DMS153 treated with DMSO at 0.1 percent for 48 hours (cell line): ENCODE results near the gene SCPEP1.
"Not testable (repeated sequence)": the region's sequence is repeated elsewhere in the genome, so short reads cannot be mapped to it uniquely, and the experiment has no call there.

Experiments used
- DNase-seq: peaks from one replicate; lab custom pipeline; 2025; ENCODE audit not compliant: unreplicated experiment; lab: John Stamatoyannopoulos, UW

SCPEP1 gene, protein sequence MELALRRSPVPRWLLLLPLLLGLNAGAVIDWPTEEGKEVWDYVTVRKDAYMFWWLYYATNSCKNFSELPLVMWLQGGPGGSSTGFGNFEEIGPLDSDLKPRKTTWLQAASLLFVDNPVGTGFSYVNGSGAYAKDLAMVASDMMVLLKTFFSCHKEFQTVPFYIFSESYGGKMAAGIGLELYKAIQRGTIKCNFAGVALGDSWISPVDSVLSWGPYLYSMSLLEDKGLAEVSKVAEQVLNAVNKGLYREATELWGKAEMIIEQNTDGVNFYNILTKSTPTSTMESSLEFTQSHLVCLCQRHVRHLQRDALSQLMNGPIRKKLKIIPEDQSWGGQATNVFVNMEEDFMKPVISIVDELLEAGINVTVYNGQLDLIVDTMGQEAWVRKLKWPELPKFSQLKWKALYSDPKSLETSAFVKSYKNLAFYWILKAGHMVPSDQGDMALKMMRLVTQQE

DNA sequence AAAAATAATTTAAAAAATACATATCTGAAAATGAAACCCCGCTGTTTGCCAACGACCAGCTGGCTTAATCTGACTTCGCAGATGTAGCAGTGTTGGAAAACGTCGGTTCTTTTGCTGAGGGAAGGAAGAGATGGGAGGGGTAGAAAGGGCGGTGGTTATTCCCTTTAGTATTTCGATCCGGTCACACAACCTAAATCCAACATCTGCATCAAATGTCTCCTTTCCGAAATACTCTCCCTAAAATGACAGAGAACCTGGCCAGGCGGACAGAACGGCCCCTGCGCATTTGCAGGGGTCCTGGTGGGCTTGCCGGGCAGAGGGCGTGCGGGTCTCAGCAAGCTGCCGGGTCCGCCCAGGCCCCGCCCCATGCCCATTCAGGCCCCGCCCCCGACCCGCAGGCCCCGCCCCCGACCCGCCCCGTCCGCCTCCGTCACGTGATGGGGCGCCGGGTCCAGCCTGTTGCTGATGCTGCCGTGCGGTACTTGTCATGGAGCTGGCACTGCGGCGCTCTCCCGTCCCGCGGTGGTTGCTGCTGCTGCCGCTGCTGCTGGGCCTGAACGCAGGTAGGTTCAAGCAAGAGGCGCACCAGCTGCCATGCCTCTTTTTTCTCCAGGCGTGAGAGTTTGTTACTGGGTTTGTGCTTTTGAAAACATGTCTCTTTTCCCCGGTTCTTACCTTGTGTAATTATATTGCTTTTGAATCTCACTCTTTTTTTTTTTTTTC, at the start of gene SCPEP1:
Gene SCPEP1 (plus strand): TSS at position 459 of the 723 bp plus-strand sequence. CDS start 29 bp downstream, at position 488.
- DNase-seq, result peak; percentile 65

DNA sequence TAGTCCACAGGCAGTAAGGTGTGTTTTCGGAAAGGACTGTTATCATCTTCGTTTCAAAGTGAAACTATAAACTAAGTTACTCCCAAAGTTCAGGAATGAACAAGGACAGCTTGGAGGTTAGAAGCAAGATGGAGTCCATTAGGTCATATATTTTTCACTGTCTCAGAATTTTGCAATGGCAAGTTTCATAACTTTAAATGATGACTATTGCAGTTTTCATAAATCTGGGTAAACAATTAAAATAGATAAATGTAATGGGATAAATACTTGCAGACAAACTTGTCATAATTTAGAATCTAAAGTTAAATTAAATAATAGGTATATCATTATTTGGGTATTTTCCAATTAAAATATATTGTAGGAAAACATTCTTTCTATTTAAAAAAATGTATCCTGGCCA, 49.3 kb upstream of the SCPEP1 start:
- DNase-seq, result no peak

DNA sequence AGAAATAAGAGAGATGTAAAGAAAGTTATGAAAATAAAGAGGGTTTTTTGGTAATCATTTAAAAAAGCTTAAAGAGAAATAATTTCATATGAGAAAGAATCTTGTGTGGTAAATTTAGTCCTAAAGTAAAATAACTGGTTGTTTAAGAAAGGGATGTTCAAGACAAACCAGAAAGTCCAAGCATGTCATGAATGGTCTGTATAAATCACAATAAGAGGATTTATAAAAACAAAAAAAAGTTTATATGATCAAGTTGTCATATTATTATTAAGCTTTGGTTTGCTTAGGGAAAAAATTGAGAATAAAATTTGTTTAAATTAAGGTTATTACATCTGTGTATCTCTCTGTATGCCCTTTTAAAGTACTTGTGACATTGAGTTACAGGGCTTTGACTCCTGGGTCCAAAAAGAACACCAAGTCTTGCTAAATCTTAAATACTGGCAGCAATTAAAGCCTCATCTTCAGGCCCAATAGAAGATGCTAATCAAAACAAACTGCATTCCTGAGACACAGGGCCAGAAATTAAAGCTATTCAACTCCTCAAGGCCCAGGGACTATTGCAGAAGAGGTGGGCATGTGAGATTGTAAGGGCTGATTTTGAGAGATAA, 48.5 kb upstream of the SCPEP1 start:
- no peak for DNase-seq

DNA sequence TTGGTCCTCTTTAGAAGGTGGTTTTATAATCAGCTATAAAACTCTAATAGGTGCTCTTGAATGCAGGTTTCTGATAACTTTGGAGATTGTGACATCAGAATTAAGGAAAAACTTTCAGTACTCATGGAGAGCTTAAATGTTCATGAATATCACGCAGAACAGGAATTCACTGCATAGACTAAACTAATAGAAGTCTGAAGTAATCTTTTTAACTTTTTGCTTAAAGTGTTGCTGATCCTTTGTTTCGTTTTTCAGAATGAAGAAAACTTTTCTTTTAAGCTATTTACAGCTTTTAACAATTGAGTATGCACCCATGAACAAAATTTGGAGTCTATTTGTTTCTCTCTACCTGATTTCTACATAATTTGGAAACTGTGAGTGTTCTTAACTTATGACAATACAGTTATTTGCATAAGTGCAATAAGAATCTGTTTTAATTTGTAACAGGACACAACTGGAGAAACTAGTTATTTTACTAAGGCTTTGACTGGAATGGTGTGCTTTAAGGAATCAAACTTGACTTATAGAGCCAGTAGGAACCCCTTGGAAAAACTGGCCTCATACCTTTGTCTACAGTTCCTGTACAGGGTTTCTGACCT, 47.1 kb upstream of the SCPEP1 start:
- DNase-seq, result no peak

DNA sequence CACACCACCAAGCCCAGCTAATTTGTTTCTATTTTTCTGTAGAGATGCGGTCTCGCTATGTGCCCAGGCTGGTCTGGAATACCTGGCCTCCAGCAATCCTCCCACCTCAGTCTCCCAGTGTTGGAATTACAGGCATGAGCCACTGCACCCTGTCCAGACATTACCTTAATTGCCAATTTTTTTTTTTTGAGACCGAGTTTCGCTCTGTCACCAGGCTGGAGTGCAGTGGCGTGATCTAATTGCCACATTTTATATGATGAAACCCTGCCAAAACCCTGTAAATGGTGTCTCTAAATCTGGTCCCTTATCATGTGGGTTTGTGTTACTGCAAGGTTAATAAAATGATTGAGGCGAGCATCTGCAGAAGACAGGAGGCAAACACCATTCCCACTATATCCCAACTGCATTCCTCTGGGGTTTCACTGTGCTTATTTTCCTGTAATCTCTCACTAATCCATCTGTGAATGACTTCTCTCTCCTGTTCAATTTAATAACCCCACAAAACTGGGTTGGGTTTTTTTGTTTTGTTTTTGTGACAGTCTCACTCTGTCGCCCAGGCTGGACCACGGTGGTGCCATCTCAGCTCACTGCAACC, 44.7 kb upstream of the SCPEP1 start:
- no peak for DNase-seq

DNA sequence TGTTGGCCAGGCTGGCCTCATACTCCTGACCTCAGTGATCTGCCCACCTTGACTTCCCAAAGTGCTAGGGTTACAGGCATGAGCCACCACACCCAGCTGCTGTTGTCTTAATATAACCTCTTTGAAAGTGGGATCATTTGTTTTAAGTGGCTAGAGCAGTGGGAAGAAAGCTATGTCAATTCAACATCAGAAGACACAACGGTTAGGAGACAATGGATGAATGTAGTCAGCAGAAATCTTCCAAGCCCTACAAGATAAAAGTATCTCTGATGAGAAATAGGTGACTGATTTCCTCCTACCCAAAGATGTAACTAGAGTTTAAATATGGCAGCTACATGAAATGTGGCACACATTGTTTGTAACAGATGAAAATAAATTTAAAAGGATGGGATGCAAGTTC, 44.1 kb upstream of the SCPEP1 start:
- DNase-seq, result no peak

DNA sequence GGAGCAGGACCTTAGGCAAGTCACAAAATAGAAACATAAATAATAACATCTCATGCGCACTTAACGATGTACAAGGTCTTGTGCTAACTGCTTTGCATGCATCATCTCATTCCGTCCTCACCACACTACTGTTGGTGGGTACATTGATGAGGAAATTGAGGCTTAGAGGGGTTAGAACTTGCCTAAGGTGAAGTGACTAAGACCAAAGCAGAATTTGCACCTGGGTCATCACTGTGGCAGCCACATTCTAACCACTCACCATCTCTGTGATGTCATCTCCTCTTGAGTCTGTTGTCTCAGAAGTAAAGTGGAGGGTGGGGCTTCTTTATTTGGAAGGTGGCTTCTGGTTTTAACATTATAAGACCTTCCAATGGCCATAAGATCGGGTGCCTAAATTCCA, 43.7 kb upstream of the SCPEP1 start:
- DNase-seq, result no peak

DNA sequence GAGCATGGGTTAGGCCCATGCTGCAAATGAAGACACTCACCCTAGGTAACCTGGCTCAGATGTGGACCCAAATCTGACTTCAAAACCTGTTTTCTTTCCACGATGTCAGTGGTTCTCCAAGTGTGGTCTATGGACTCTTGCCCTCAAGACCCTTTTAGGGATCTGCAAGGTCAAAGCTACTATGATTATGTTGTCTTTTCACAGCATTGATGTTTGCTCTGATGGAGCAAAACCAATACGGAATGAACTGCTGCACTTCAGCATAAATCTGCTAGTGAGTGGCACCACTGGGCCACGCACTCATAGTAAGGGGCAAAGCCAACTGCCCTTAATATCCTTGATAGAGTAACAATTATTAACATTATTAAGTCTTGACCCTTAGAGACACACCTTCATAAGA, 42.5 kb upstream of the SCPEP1 start:
- DNase-seq, result no peak

DNA sequence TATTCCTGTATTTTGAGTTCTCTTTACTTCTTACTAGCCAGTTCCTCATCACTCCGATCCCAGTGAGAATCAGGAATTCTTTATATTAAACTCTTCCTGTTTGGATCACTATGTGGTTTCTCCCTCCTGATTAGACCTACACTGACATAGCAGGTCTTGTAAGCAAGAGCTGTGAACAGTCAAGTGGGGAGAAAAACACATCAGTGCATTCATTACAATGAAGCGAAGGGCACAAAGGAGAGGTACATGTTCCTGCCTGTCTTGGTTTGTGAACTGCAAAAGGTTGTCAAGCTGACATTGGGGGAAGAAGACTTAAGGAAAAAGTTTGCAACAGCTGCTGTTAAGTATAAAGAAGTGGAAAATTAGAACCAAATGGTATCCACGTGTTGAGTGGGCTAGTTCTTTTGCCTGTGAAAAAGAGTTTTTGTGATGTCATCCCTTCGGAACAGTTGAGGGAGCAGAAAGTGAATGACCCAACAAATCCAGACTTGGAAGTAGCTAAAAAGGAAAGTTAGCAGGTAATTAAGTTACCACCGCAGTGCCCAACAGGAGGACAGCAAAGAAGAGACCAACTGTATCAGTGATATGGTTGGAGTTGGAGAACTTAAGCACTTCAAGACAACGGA, 41.1 kb upstream of the SCPEP1 start:
- no peak for DNase-seq

DNA sequence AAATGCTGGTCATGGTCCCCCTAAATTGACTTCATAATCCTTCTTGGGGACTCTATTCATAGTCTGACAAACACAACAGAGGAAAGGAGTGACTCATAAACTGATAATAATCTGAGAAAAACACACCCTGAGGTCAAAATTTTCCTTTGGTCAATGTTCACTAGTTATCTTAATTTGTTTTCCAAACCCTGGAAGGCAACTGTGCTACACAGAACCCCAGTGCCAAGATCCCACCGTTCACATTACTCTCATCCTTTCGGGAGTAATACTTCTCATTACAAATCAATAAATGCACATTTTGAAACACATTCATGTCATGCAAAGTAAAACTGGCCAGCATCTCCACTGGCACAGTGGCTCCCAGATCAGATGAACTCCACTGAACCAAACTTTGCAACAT, 40.2 kb upstream of the SCPEP1 start:
- DNase-seq, result no peak

DNA sequence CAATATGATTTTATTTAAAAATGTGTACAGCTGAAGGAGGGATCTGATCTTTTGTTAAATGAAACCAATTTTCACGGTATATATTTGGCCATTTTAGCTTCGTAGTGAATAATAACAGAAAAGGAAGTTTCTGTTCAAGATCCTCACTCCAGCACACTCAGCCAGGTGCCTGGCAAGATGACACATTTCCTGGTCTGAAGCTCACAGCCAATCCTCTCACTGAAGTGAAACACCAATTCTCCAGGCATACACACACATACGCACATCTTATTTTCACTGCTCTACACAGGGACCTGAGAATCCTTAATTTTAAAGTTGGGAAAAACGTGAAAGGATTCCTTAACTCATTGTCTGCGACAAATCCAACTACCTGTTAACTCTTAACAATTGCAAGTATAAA, 39.7 kb upstream of the SCPEP1 start:
- not testable (repeated sequence) for DNase-seq

DNA sequence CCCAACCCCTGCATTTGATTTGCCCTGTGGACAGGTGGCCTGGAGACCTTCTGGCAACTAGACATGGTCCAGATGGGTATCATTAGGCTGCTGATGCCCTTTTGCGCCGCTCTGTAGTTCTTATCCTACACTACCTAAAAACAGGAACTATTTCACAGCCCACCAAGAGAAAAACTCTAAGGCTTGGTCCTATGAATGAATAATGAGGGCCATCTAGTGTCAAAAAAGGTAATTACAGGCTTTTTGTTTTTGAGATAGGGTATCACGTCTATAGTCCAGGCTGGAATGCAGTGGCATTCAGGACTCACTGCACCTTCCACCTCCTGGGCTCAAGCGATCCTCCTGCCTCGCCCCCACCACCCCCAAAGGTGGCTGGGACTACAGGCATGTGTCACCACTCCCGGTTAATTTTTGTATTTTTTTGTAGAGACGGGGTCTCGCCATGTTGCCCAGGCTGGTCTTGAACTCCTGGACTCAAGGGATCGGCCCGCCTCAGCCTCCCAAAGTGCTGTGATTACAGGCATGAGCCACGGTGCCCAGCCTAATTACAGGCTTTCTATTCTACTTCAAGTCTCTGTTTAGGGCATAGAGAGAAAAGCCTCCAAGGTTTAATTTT, 38.0 kb upstream of the SCPEP1 start:
- DNase-seq, result peak; percentile 38

DNA sequence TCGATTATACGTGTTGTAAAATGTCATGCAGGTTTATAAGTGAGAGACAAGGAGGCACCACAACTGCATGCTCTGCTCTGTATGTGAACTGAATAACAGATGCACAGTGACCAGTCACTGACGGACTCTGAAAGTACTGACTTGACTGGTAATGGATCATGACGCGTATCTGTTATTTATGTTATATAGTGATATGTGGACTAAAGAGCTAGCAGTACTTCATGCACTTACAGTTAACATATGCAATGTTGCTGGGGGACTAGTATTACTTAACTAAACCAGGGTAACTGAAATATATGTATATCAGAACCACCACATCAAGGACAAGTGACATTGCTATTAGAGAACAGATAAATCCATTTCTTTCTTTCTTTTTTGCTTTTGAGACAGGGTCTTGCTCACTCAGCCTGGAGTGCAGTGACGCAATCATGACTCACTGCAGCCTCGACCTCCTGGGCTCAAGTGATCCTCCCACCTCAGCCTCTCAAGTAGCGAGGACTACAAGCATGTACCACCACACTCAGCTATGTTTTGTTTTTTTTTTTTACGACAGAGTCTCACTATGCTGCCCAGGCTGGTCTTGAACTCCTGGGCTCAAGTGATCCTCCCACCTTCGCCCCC, 34.3 kb upstream of the SCPEP1 start:
- DNase-seq, result no peak

DNA sequence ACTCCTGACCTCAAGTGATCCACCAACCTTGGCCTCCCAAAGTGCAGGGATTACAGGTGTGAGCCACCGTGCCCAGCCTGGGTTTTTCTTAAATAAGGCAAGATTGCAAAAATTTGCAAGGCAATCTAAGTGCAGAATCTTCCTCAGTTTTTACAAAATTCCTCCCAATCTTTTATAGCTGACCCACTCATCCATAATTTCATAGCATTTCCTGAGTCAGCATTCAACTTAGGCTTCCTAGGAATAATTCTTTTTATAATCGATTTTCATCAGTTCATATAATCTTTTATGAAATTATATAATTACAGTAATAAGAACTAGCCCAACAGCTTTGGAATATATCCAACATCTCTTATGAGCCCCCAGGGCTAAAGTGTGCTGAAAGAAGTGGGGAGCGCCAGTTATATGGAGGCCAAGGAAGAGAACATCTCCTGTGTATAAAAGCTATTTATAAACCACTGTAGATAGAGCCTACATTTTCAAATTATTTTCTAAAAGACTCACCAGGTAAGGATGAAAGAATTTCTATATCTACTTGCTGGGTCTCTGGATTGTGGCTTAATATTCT, 31.9 kb upstream of the SCPEP1 start:
- DNase-seq, result no peak

DNA sequence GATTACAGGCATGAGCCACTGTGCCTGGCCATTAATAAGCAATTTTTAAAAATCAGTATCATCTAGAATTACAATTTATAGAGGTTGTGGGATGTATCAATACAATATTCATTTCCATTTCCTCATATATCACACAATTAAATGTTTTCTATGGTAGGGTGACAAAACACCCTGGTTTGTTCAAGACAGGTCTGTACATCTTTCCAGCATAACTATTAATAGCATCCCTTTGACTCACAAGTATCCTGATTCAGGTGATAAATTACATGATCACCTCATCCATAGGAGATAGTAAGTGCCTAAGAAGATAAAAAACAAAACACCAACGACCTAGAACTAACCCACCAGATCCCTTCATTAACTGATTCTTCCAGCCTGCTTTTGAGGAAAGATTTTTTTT, 30.2 kb upstream of the SCPEP1 start:
- DNase-seq, result no peak

DNA sequence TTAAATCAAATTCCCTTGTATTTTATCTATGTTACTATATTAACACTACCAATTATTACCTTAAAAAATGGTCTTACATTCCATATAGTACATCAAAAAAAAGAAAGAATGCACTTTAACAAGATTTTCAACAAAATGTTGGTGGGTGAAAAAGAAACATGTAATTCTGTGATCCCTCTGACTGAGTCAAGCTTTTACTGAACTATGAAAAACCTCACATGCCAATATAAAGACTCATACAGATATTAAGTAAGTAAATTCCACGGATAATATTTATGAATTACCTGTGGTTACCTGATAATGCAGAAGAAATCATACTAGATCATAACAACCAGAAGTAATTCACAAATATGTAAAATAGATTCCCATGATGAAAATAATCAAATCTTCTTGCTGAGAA, 29.4 kb upstream of the SCPEP1 start:
- DNase-seq, result no peak

DNA sequence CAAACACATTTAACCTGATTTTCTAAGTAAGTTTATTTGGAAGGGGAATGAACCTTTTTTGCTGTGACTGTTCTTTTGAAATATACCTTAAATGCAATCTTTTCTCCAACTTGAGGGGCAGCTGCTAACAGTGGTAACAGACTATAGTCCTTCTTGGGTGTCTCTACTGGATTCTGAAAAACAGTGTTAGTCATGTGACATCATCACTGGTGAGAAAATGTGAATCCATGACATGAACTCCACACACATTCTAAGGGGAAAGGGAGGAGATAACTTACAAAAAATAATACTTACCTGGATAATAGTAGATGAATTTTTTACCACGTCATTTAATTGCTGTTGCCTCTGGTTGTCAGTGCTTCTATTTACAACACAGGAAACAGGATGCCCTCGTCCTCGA, 28.3 kb upstream of the SCPEP1 start:
- DNase-seq, result no peak

DNA sequence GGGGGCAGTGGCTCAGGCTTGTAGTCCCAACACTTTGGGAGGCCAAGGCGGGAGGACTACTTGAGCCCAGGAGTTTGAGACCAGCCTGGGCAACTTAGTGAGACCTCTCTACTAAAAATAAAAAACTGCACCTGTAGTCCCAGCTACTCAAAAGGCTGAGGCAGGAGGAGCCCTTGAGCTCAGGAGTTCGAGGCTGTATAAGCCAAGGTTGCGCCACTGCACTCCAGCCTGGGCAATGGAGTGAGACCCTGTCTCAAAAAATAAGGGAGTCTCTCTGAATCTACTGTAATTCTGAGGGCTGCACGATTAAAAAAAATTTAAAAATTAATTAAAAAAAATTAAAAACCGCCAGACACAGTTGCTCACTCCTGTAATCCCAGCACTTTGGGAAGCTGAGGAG, 20.9 kb upstream of the SCPEP1 start:
- DNase-seq, result no peak
